Measurements from ENCODE around the gene BTNL2.
"Not testable (repeated sequence)": the region's sequence is repeated elsewhere in the genome, so short reads cannot be mapped to it uniquely, and the experiment has no call there.

Gene BTNL2, protein sequence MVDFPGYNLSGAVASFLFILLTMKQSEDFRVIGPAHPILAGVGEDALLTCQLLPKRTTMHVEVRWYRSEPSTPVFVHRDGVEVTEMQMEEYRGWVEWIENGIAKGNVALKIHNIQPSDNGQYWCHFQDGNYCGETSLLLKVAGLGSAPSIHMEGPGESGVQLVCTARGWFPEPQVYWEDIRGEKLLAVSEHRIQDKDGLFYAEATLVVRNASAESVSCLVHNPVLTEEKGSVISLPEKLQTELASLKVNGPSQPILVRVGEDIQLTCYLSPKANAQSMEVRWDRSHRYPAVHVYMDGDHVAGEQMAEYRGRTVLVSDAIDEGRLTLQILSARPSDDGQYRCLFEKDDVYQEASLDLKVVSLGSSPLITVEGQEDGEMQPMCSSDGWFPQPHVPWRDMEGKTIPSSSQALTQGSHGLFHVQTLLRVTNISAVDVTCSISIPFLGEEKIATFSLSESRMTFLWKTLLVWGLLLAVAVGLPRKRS
- 0 reads per million in 3 experiments for total RNA-seq

DNA sequence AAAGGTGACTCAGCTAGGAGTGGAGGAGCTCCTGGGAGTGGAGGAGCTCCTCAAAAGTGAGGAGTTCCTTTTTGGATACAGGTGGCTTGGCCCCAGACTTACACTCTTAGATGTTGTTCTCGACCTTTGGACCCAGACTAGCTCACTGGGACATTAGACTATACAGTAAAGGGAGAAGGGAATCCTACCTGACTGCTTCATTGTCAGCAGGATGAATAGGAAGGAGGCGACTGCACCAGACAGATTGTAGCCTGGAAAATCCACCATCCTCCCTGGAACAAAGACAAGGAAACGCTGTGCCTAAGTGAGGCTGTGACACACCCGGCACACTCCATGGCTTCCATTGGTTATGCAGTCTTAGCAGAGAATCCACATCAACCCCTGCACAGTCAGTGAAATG lies at the start of gene BTNL2:
Gene BTNL2, minus strand, starts transcription at position 325 of the 400 bp plus-strand sequence. Its CDS starts 58 bp downstream, at position 267.
- DNase-seq = no peak

- no peak for DNase-seq
Measured at GRCh38 chr6:32449088-32449736, 42.2 kb upstream of the BTNL2 start.

- no peak for DNase-seq
Measured at GRCh38 chr6:32447932-32448331, 41.0 kb upstream of the BTNL2 start.

DNA sequence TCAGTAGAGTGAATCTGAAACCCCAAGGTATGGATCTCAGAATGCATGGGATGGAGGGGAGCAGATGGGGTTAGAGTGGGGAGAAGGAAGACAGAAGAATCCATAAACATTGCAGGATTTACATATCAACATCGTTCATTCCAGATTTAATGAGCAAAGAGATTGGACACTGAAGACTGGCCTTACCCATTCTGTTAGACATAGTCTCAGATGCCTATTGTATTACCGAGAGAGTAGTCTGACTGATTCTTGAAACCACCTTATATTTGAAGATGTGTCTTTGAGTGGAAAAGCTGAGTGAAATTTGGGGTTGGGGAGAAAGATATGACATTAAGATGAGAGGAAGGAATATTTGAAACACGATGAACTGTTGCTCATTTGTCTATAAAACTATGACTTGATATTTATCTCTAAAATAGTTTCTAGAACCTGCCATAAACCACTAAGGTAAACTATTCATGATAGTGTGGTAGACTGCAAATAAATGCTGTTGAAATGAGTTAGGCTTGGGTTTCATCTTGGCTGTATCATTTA lies 38.4 kb upstream of the BTNL2 start:
- DNase-seq = no peak

DNA sequence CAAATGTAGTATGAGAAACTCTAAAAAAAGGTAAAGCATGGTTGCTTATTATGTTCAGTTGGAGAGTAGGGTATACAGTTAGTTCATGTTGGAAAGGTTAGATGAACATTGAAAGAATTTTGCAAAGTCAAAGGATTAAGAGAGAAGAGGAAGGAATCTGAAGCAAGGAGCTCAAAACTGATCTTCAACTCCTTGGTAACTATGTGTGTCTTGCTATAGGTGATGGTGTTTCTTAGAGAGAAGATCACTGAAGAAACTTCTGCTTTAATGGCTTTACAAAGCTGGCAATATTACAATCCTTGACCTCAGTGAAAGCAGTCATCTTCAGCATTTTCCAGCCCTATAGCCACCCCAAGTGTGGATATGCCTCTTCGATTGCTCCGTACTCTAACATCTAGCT lies 37.5 kb upstream of the BTNL2 start:
- no peak for DNase-seq

- no peak for DNase-seq
Measured at GRCh38 chr6:32442977-32443552, 36.1 kb upstream of the BTNL2 start.

DNA sequence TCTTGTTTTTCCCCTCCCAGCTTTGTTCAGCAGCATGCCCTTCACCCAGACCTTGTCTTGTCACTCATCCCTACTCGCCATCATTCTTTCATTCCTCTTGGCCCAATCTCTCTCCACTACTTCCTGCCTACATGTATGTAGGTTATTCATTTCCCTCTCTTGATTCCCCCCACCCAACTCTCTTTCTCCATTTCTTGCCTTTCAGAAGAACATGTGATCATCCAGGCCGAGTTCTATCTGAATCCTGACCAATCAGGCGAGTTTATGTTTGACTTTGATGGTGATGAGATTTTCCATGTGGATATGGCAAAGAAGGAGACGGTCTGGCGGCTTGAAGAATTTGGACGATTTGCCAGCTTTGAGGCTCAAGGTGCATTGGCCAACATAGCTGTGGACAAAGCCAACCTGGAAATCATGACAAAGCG lies 35.3 kb upstream of the BTNL2 start:
- DNase-seq = no peak

DNA sequence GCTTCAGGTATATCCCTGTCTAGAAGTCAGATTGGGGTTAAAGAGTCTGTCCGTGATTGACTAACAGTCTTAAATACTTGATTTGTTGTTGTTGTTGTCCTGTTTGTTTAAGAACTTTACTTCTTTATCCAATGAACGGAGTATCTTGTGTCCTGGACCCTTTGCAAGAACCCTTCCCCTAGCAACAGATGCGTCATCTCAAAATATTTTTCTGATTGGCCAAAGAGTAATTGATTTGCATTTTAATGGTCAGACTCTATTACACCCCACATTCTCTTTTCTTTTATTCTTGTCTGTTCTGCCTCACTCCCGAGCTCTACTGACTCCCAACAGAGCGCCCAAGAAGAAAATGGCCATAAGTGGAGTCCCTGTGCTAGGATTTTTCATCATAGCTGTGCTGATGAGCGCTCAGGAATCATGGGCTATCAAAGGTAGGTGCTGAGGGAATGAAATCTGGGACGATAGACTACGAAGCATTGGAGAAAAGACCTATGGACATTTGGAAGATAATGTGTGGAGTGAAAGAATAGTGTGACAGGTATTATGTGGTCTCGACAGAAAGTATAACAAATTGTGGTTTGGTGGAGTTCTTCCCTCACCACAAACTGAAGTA lies 32.7 kb upstream of the BTNL2 start, which contains the start of gene HLA-DRA:
Gene HLA-DRA, plus strand, starts transcription at position 286 of the 613 bp plus-strand sequence. Its CDS starts 64 bp downstream, at position 350.
- DNase-seq = peak; percentile 60

- DNase-seq = no peak
Measured at GRCh38 chr6:32439139-32439538, 32.2 kb upstream of the BTNL2 start.

GRCh38 chr6:32436995-32437836 lies 30.2 kb upstream of the BTNL2 start:
- no peak for DNase-seq

DNA sequence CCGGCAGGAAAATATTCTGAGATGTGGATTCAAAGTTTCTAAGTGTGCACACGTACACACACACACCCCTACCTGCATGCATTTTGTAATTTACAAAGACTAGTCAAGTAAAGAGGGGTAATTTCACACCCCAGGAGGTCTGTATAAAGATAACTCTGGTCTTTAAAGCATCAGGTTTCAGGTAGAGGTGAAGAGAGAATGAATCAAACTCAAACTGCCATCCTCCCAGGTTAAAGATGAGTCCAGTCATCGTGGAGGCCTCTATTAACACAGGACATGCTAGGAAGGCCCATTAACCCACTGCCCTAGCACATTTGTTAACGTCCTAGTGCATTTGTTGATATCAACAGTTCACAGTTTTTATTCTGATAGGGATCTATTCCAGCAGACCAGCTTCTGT lies 29.2 kb upstream of the BTNL2 start:
- no peak for DNase-seq

GRCh38 chr6:32433950-32434349 lies 27.0 kb upstream of the BTNL2 start:
- DNase-seq = not testable (repeated sequence)

- DNase-seq = peak; percentile 18
Measured at GRCh38 chr6:32432050-32432450, 25.1 kb upstream of the BTNL2 start.

DNA sequence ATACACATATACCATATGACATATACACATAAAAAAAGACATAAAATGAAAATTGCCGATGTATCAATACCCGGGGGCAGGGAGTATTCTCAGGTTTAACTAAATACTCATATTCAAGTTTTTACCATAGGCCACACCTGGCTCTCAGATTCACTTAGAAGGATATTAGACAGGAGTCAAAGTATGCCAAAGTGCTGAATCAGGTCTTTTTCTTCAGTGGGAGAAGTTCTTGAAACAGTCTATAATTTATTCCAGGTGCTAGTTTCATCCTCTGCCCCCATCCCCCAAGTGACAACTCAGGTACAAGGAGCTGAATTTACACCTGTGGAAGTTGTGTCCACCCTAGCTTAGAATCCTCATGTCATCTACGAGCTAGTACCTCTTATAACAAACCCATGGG lies 24.2 kb upstream of the BTNL2 start:
- DNase-seq = no peak

GRCh38 chr6:32430179-32430578 lies 23.2 kb upstream of the BTNL2 start:
- no peak for DNase-seq

GRCh38 chr6:32427934-32428474 lies 21.0 kb upstream of the BTNL2 start:
- DNase-seq = no peak

GRCh38 chr6:32427218-32427617 lies 20.2 kb upstream of the BTNL2 start:
- DNase-seq = no peak

- DNase-seq = no peak
Measured at GRCh38 chr6:32426338-32426737, 19.4 kb upstream of the BTNL2 start.

GRCh38 chr6:32424589-32425300 lies 17.8 kb upstream of the BTNL2 start:
- no peak for DNase-seq

- DNase-seq = no peak
Measured at GRCh38 chr6:32416036-32416435, 9.1 kb upstream of the BTNL2 start.

GRCh38 chr6:32415521-32416019 lies 8.6 kb upstream of the BTNL2 start:
- DNase-seq = peak; percentile 51
